Daoy (cell line): Measurements from ENCODE around the gene SLC22A9. TPM values are rescaled to one million over a fixed set of nuclear protein-coding genes. Genes with fewer than 3 reads are reported as not detected.
"Not testable (repeated sequence)": the region's sequence is repeated elsewhere in the genome, so short reads cannot be mapped to it uniquely, and the experiment has no call there.

ENCODE experiments used
- DNase-seq: peaks from one replicate; pipeline ENCODE4 v3.0.0-alpha.2; 2015; ENCODE audit warnings: low read depth
- total RNA-seq: library from RNA; depleted of rRNA; stranded (reverse); fragments of >200 nt; shearing (Covaris generic); gene quantifications from 2 replicates; pipeline ENCODE4 v1.2.3, GENCODE V29; 2014; rRNA removed

Gene SLC22A9
- total RNA-seq: not detected in 2 replicates

DNA sequence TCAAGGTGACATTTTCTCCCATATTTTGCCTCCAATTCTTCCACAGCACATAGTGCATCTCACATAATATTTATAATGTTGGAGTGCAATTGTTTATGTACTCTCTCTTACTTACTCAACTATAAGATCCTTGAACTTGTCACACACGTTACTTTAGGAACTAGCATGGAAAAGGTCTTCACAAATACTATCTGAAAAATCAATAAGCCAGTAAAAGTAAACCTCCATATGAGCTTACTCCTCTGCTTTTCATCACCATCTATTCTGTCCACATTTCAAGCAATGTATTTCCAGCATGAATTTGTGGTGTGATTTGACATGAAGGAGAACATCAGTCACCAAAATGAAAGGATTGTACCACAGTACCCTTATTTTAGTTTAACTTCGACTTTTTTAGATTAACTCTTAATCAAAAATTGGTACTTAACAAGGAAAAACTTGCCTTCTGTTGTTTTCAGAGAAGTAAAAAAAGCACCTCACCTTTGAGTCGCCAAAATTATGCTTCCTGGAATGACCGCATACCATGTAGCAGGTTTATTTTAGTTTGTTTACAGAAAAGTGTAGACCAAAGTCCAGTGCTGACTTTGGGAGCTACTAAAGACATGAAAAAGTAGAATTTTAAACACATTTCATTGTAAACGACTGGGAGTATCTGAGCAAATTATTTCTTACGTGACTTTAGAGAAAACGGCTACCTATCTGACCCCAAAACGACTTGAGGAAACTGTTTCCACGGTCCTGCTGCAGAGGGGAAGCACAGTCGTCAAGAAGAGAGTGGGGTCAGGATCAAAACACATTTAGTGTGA is at the start of gene SLC22A9:
SLC22A9 (plus strand) TSS at position 621 of the 806 bp plus-strand sequence. CDS start 272 bp downstream, outside the sequence.
- no peak for DNase-seq

GRCh38 chr11:63321723-63322122 is 47.9 kb upstream of the SLC22A9 start:
- no peak for DNase-seq

DNA sequence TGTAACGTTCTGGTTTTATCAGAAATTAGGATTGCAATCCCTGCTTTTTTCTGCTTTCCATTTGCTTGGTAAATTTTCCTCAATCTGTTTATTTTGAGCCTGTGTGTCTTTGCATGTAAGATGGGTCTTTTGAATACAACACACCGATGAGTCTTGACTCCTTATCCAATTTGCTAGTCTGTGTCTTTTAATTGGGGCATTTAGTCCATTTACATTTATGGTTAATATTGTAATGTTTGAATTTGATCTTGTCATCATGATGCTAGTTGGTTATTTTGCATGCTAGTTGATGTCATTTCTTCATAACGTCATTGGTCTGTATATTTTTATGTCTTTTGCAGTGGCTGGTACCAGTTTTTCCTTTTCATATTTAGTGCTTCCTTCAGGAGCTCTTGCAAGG is 34.5 kb upstream of the SLC22A9 start:
- DNase-seq: not testable (repeated sequence)

DNA sequence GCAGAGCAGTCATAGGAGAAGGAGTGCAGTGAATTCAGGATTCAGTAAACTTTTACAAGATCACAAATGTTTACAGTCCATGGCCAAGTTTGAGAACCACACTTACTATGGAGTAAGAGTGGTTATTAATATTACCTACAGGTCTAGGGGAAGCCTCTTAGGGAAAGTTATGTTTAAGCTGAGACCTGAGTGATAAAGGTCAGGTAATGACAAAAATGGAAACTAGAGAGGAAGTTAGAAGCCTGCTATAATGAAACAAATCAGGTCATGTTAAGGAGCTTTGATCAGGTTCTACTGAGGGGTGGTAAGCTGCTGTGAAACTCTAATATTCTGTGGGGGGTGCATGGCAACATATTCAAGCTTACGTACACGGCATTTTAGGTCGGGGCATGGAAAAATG is 32.5 kb upstream of the SLC22A9 start:
- no peak for DNase-seq

DNA sequence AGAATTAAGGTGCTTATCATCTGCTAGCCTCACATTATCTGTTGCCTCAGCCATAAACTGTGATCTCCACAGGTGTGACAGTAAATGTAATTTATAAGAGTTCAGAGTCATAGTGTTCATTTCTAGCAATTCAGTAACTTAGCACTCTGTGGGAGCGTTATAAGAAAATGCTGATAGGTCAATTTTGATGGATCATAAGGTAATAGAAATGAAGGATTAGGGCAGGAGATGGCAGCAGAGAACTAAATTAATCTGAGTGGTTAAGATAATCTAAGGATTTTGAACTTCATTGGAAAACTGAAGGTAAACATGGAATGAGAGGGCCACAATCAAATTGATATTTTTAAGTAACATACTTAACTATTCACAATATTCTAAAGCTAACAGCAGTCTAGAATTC is 26.5 kb upstream of the SLC22A9 start:
- DNase-seq: no peak

GRCh38 chr11:63352144-63352543 is 17.4 kb upstream of the SLC22A9 start:
- DNase-seq: no peak

GRCh38 chr11:63362196-63362793 is 7.3 kb upstream of the SLC22A9 start:
- no peak for DNase-seq

GRCh38 chr11:63369971-63370588 is 495 bp downstream of the SLC22A9 start:
- DNase-seq: no peak

GRCh38 chr11:63371396-63371795 is 1.8 kb downstream of the SLC22A9 start:
- DNase-seq: no peak

- DNase-seq: no peak
These were observed 5.8 kb downstream of the SLC22A9 start for GRCh38 chr11:63375434-63375833.

DNA sequence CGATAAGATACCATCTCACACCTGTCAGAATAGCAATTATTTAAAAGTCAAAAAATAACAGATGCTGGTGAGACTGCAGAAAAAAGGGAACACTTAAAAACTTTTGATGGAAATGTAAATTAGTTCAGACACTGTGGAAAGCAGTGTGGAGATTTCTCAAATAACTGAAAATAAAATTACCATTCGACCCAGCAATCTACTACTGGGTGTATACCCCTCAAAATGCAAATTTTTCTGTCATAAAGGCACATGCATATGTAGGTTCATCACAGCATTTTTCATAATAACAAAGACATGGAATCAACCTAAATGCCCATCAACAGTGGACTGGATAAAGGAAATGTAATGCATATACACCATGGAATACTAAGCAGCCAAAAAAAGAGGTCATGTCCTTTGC is 10.5 kb downstream of the SLC22A9 start:
- no peak for DNase-seq

DNA sequence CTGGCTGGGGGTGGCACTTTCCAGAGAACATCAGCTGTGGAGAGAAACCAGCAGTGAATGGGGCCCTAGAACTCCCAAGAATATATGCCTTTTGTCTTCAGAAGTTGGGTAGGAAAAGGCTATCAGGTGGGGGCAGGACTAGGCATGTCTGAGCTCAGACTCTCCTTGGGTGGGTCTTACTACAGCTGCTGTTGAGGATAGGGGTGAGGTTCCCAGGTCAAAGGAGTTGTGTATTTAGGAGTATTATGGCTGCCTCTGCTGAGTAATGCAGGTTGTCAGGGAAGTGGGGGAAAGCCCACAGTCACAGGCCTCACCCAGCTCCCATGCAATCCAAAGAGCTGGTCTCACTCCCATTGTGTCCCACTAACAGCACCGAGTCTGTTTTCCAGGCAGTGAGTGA is 26.1 kb downstream of the SLC22A9 start:
- DNase-seq: no peak

GRCh38 chr11:63404161-63404935 is 34.8 kb downstream of the SLC22A9 start:
- no peak for DNase-seq

DNA sequence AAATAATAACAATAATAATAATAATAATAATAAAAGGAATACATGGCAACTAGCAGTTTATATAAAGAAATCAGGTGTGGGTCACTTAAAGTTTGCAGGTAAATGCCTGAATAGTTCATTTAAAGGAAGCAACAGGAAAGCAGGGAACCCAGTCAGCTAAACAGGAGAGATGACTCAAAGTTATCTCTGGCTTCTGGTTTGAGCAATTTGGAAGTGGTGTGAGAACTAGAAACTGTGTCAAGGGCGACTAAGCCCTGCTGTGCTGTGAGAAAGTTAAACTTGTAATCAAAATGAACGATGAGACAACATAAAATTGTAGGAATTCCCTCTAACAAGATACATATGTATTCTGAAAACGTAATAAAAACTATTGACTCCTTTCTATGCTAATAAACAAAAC is 35.5 kb downstream of the SLC22A9 start:
- no peak for DNase-seq

GRCh38 chr11:63406458-63406857 is 36.9 kb downstream of the SLC22A9 start:
- DNase-seq: no peak

GRCh38 chr11:63417174-63417852 is 47.7 kb downstream of the SLC22A9 start:
- DNase-seq: no peak

DNA sequence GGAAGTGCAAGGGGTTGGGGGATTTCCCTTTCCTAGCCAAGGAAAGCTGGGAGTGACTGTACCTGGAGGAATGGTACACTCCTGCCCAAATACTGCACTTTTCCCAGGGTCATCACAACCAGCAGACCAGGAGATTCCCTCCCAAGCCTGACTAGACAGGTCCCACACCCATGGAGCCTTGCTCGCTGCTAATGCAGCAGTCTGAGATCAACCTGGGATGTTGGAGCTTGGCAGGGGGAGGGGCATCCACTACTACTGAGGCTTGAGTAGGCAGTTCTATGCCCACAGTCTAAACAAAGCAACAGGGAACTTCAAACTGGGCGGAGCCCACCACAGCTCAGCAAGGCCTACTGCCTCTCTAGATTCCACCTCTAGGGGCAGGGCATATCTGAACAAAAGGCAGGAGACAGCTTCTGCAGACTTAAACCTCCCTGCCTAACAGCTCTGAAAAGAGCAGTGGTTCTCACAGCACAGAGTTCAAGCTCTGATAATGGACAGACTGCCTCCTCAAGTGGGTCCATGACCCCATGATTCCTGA is 58.5 kb downstream of the SLC22A9 start:
- no peak for DNase-seq

- not testable (repeated sequence) for DNase-seq
These were observed 61.1 kb downstream of the SLC22A9 start for GRCh38 chr11:63430731-63431130.

DNA sequence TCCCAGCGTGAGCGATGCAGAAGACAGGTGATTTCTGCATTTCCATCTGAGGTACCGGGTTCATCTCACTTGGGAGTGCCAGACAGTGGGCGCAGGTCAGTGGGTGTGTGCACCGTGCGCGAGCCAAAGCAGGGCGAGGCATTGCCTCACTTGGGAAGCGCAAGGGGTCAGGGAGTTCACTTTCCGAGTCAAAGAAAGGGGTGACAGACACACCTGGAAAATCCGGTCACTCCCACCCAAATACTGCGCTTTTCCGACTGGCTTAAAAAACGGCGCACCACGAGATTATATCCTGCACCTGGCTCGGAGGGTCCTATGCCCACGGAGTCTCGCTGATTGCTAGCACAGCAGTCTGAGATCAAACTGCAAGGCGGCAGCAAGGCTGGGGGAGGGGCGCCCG is 65.8 kb downstream of the SLC22A9 start:
- not testable (repeated sequence) for DNase-seq

- not testable (repeated sequence) for DNase-seq
These were observed 66.2 kb downstream of the SLC22A9 start for GRCh38 chr11:63435831-63436230.

DNA sequence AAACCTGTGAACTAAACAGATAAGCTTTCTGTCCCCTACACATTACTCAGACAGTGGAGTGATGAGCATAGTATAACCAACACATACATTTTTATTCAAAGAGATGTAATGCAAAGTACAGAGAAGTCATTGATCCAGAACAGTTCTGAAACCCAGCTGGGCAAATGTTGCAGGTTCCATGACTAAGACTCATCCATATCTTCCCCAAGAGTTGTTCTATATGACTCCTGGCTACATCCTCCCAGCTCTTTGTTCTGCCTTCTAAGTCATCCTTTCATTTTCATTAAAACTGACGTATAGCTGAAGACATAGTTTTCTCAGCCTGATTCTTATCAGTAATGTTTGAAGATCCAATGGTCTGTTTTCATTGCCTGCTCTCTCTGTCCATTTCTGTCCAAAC is 74.1 kb downstream of the SLC22A9 start:
- no peak for DNase-seq
